B cell (primary cell): Measurements from ENCODE around the gene HLCS. TPM values are rescaled to one million over a fixed set of nuclear protein-coding genes. Genes with fewer than 3 reads are reported as not detected.

ENCODE experiments used
- ATAC-seq: fragments of 200-7000 bp; cut with Tn5 transposase; one replicate; pipeline ENCODE4 v1.10.0; 2021; ENCODE audit warnings: low read depth, mild to moderate bottlenecking, moderate number of reproducible peaks, moderate library complexity
- CTCF ChIA-PET: fragments of 350-600 bp; sonication (Branson Sonifier 250); formaldehyde crosslinking; loops from one replicate; lab custom pipeline; 2021; ENCODE audit warnings: antibody characterized with exemption, inconsistent platforms; lab: Charles Lee
- POLR2A ChIA-PET: fragments of 350-600 bp; sonication (Branson Sonifier 250); formaldehyde crosslinking; loops from one replicate; lab custom pipeline; 2021; ENCODE audit warnings: antibody characterized with exemption; lab: Charles Lee
- DNase-seq: peaks from one replicate; pipeline ENCODE4 v3.0.0; 2013
- H2AFZ ChIP-seq: 2 replicates; pipeline ENCODE4 v1.6.1; 2012; ENCODE audit warnings: mild to moderate bottlenecking, low read depth, low read length; ENCODE audit not compliant: insufficient read depth, poor library complexity, severe bottlenecking
- H3K27ac ChIP-seq, 2 donors: 1 replicate in 1 of 2; 2 replicates in 1 of 2; pipeline ENCODE4 v1.5.1; 2012 to 2013; ENCODE audit warnings: low read length in 2 of 2, mild to moderate bottlenecking in 2 of 2, moderate library complexity in 1 of 2
- H3K27me3 ChIP-seq, 4 experiments: fragments of 200-600 bp in 1 of 4; sonication (generic) in 1 of 4; replicated peaks in 1 of 4; 1 replicate in 2 of 4; 2 replicates in 2 of 4; pipeline versions ENCODE4 v1.6.1 to v1.7.0; 2013 to 2016; ENCODE audit warnings: low read length in 3 of 4, mild to moderate bottlenecking in 2 of 4, mixed read lengths in 1 of 4, moderate library complexity in 1 of 4; ENCODE audit not compliant: insufficient read depth in 4 of 4, control insufficient read depth in 3 of 4; ENCODE audit errors: control extremely low read depth in 1 of 4
- H3K36me3 ChIP-seq, 2 experiments: replicated peaks in 1 of 2; 1 replicate in 1 of 2; 2 replicates in 1 of 2; pipeline versions ENCODE4 v1.6.1 to v1.7.1; 2013; ENCODE audit warnings: low read length in 1 of 2; ENCODE audit not compliant: insufficient read depth in 2 of 2, control insufficient read depth in 1 of 2; ENCODE audit errors: control extremely low read depth in 1 of 2, extremely low read depth in 1 of 2
- H3K4me1 ChIP-seq, 2 donors: fragments of 200-600 bp in 1 of 2; sonication (generic) in 1 of 2; 1 replicate in 1 of 2; 2 replicates in 1 of 2; pipeline versions ENCODE4 v1.5.1 to v1.6.1; 2013 to 2017; ENCODE audit warnings: low read length in 2 of 2; ENCODE audit not compliant: control insufficient read depth in 2 of 2, insufficient read depth in 2 of 2
- H3K4me2 ChIP-seq: replicated peaks from 2 replicates; pipeline ENCODE3; 2012; ENCODE audit warnings: mild to moderate bottlenecking, low read depth, low read length; ENCODE audit not compliant: poor library complexity, severe bottlenecking
- H3K4me3 ChIP-seq, 5 experiments: fragments of 200-600 bp in 1 of 5; sonication (generic) in 1 of 5; 1 replicate in 3 of 5; 2 replicates in 2 of 5; pipeline versions ENCODE4 v1.5.1 to v1.7.0; 2011 to 2016; ENCODE audit warnings: low read length in 4 of 5, mild to moderate bottlenecking in 4 of 5, low read depth in 2 of 5, control low read depth in 1 of 5, moderate library complexity in 1 of 5; ENCODE audit not compliant: insufficient read depth in 1 of 5; ENCODE audit errors: control extremely low read depth in 1 of 5, extremely low read depth in 1 of 5
- H3K79me2 ChIP-seq: fragments of 200-600 bp; sonication (generic); one replicate; pipeline ENCODE4 v1.6.0; 2016; ENCODE audit warnings: low read length; ENCODE audit not compliant: control insufficient read depth, insufficient read depth
- H3K9ac ChIP-seq: fragments of 200-600 bp; sonication (generic); 2 replicates; pipeline ENCODE4 v1.6.1; 2017; ENCODE audit warnings: mild to moderate bottlenecking, low read length, moderate library complexity
- H3K9me3 ChIP-seq, 3 donors: one replicate each; pipeline versions ENCODE4 v1.6.1 to v1.7.1; 2013; ENCODE audit warnings: low read length in 2 of 3; ENCODE audit not compliant: control insufficient read depth in 2 of 3, insufficient read depth in 1 of 3; ENCODE audit errors: control extremely low read depth in 1 of 3
- H4K20me1 ChIP-seq: 2 replicates; pipeline ENCODE4 v1.6.0; 2012; ENCODE audit warnings: mild to moderate bottlenecking, low read length; ENCODE audit not compliant: insufficient read depth, control insufficient read depth, poor library complexity, severe bottlenecking
- H3K27ac Mint-ChIP-seq: one replicate; pipeline ENCODE4 v1.8.0; 2021; ENCODE audit warnings: mixed read lengths
- H3K27me3 Mint-ChIP-seq: one replicate; pipeline ENCODE4 v1.8.0; 2021; ENCODE audit warnings: mixed read lengths
- H3K4me1 Mint-ChIP-seq: one replicate; pipeline ENCODE4 v1.8.0; 2021; ENCODE audit warnings: mixed read lengths
- H3K4me3 Mint-ChIP-seq: one replicate; pipeline ENCODE4 v1.8.0; 2021; ENCODE audit warnings: mixed read lengths
- H3K9me3 Mint-ChIP-seq: one replicate; pipeline ENCODE4 v1.8.0; 2022; ENCODE audit warnings: mixed read lengths; ENCODE audit not compliant: insufficient read depth
- CTCF ChIP-seq: fragments of 200-600 bp; IDR thresholded peaks from one replicate; pipeline ENCODE4 v1.8.0; 2022; ENCODE audit warnings: antibody characterized with exemption, mild to moderate bottlenecking
- EZH2 ChIP-seq: IDR thresholded peaks from 2 replicates; pipeline ENCODE4 v1.6.1; 2012; ENCODE audit warnings: borderline replicate concordance, low read depth, mild to moderate bottlenecking, moderate library complexity, low read length; ENCODE audit not compliant: insufficient read depth, poor library complexity, severe bottlenecking
- WGBS: methylation state at CpG from one replicate; pipeline ENCODE4 v1.1.5; 2013; ENCODE audit warnings: missing lambda C conversion rate; ENCODE audit not compliant: insufficient coverage; 5-methylcytosine and 5-hydroxymethylcytosine counted together
- intact Hi-C: fragments of 100-400 bp; cut with micrococcal nuclease; formaldehyde crosslinking; loops from one replicate; pipeline ENCODE4 v1.10.0; 2022
- polyA plus RNA-seq: library from polyadenylated mRNA; depleted of rRNA; stranded (reverse); fragments of >200 nt; gene quantifications from 2 replicates; pipeline ENCODE4 v1.2.3, GENCODE V29; 2012
- total RNA-seq, 2 donors: library from RNA; stranded (reverse); fragments of 120-200 nt in 1 of 2; gene quantifications; 1 replicate in 1 of 2; 2 replicates in 1 of 2; pipeline versions ENCODE4 v1.2.3 to v1.2.4, GENCODE V29; 2013 to 2022

Gene HLCS
- total and polyA plus RNA-seq, 2 donors (not counting 1 experiment from before 2014, with no cell fraction given) = 4.4 to 14.7 TPM

- Mint-ChIP-seq H3K27ac (no peak overlapping the region), H3K4me3 (no peak overlapping the region), H3K27me3 (no peaks in the 10 kb centered on the region), H3K9me3 (no peaks in the 10 kb centered on the region), H3K4me1 (no peaks in the 10 kb centered on the region)
- H3K9me3 ChIP-seq = no peaks in the 10 kb centered on the region
- H3K9ac ChIP-seq = no peak overlapping the region
- H3K27me3 ChIP-seq = no peaks in the 10 kb centered on the region
- no peaks in the 10 kb centered on the region for H4K20me1 ChIP-seq
- H3K27ac ChIP-seq = no peak overlapping the region
- no peaks in the 10 kb centered on the region for H3K36me3 ChIP-seq
- intact Hi-C loops = no loop called here
- H3K4me3 ChIP-seq = no peak overlapping the region
- no peaks in the 10 kb centered on the region for H3K79me2 ChIP-seq
- 86% methylated on average over 6 of the region's 8 CpGs for WGBS
- TF ChIP-seq EZH2 = no peak
- TF ChIP-seq CTCF = no peak
- no peak overlapping the region for H2AFZ ChIP-seq
- ChIA-PET POLR2A (no interaction called here), CTCF (no interaction called here)
- ATAC-seq (no peak), DNase-seq (no peak)
- no peak overlapping the region for H3K4me2 ChIP-seq
- H3K4me1 ChIP-seq = no peaks in the 10 kb centered on the region
Measured at GRCh38 chr21:36769051-36769839, 197.2 kb downstream of the HLCS start.

GRCh38 chr21:36768496-36768895 is 198.0 kb downstream of the HLCS start:
- Histone ChIP-seq H3K4me2 (no peak overlapping the region), H2AFZ (no peak overlapping the region), H3K27ac (no peak overlapping the region), H3K9me3 (no peaks in the 10 kb centered on the region), H4K20me1 (no peaks in the 10 kb centered on the region), H3K79me2 (no peaks in the 10 kb centered on the region), H3K4me1 (no peaks in the 10 kb centered on the region), H3K27me3 (no peaks in the 10 kb centered on the region), H3K4me3 (no peak overlapping the region), H3K9ac (no peak overlapping the region), H3K36me3 (no peaks in the 10 kb centered on the region)
- H3K9me3 Mint-ChIP-seq = no peaks in the 10 kb centered on the region
- ATAC-seq = no peak
- ChIA-PET CTCF (no interaction called here), POLR2A (no interaction called here)
- no peak overlapping the region for H3K4me3 Mint-ChIP-seq
- DNase-seq = no peak
- no peak for TF ChIP-seq CTCF
- TF ChIP-seq EZH2 = no peak
- intact Hi-C loops = no loop called here
- no peak overlapping the region for H3K27ac Mint-ChIP-seq
- no peaks in the 10 kb centered on the region for H3K4me1 Mint-ChIP-seq
- WGBS = 95% methylated on average over 13 of the region's 13 CpGs
- H3K27me3 Mint-ChIP-seq = no peaks in the 10 kb centered on the region
